Activated naive CD4-positive, alpha-beta T cell treated with anti-CD3 and anti-CD28 coated beads, Interleukin-2, amount 10 ng/mL, durations not matched to agents 7 days and 5 days (primary cell): Measurements from ENCODE around the gene KSR1.
"Not testable (repeated sequence)": the region's sequence is repeated elsewhere in the genome, so short reads cannot be mapped to it uniquely, and the experiment has no call there.

Experiments used
- CTCF ChIA-PET: fragments of 350-600 bp; sonication (Branson Sonifier 250); formaldehyde crosslinking; loops from one replicate; lab custom pipeline; 2021; ENCODE audit warnings: antibody characterized with exemption; lab: Charles Lee
- DNase-seq: peaks from one replicate; pipeline ENCODE4 v3.0.0-alpha.2; 2020
- H3K27ac Mint-ChIP-seq: one replicate; pipeline ENCODE4 v1.8.0; 2021; ENCODE audit warnings: mild to moderate bottlenecking, moderate library complexity, mixed read lengths
- H3K27me3 Mint-ChIP-seq: one replicate; pipeline ENCODE4 v1.8.0; 2021; ENCODE audit warnings: mild to moderate bottlenecking, mixed read lengths
- H3K36me3 Mint-ChIP-seq: one replicate; pipeline ENCODE4 v1.8.0; 2021; ENCODE audit warnings: mixed read lengths
- H3K4me1 Mint-ChIP-seq: one replicate; pipeline ENCODE4 v1.8.0; 2021; ENCODE audit warnings: mixed read lengths
- H3K4me3 Mint-ChIP-seq: one replicate; pipeline ENCODE4 v1.8.0; 2021; ENCODE audit warnings: mild to moderate bottlenecking, moderate library complexity, mixed read lengths
- H3K9me3 Mint-ChIP-seq: one replicate; pipeline ENCODE4 v1.8.0; 2021; ENCODE audit warnings: mixed read lengths

Gene KSR1

DNA sequence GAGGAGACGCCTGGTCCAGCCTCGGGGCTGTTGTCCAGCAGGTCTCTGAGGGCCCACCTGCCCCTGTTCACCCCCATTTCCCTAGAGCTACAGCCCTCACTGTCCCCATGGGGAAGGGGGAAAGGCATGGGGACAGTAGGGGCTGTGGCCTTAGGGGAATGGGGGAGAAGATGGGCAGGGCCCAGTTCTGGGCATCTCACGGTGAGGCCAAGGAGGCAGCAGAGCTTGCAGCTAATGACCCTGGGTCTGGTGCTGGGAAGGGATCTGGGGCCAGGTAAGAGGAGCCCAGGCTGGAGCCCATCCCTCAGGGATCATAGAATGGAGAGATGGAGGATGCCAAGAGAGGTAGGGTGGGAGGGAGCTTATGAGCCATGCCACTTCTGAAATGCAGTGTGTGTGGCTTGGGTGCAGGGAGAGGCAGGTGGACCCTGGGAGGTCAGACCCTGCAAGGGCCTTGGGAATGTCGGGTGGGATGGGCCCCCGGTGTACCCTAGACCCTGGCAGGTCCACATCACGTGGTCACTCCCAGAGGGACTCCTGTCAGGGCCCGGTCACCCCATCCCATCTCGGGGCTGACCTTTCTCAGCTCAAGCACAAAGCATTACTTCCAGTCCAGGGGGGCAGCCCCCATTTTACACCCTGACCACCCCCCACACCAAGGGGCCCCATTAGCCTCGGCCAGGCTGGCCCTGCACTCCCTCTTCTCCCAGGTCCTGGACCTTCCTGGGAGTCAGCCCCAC lies 35.9 kb upstream of the KSR1 start:
- peaks cover 24% of the 10 kb centered on the region for H3K27me3 Mint-ChIP-seq
- no peaks in the 10 kb centered on the region for H3K4me1 Mint-ChIP-seq
- no peak for DNase-seq
- no peak overlapping the region for H3K27ac Mint-ChIP-seq
- CTCF ChIA-PET: no interaction called here
- H3K4me3 Mint-ChIP-seq: no peak overlapping the region
- H3K9me3 Mint-ChIP-seq: no peaks in the 10 kb centered on the region
- no peaks in the 10 kb centered on the region for H3K36me3 Mint-ChIP-seq

DNA sequence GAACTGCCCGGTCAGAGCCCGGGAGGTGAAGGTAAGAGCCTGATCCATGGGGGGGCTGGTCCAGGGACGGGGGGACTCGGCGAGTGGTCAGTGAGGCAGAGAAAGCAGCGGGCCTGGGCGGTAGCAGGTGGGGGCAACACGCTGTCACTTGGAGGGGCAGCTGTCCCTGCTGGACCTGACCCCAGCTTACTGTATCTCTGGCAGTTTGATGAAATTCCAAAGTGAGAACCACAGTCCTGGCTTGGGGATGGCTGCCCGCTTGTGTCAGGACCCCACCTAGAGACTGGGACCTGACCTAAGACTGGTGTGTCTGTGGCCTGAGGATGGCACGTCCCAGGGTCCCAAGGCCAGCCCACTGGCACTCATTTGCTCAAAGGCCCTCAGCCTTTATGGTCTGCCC lies 35.1 kb upstream of the KSR1 start:
- peaks cover 23% of the 10 kb centered on the region for H3K27me3 Mint-ChIP-seq
- no peaks in the 10 kb centered on the region for H3K9me3 Mint-ChIP-seq
- H3K4me3 Mint-ChIP-seq: no peak overlapping the region
- no peaks in the 10 kb centered on the region for H3K4me1 Mint-ChIP-seq
- no peak for DNase-seq
- H3K27ac Mint-ChIP-seq: no peak overlapping the region
- no peaks in the 10 kb centered on the region for H3K36me3 Mint-ChIP-seq
- CTCF ChIA-PET: no interaction called here

DNA sequence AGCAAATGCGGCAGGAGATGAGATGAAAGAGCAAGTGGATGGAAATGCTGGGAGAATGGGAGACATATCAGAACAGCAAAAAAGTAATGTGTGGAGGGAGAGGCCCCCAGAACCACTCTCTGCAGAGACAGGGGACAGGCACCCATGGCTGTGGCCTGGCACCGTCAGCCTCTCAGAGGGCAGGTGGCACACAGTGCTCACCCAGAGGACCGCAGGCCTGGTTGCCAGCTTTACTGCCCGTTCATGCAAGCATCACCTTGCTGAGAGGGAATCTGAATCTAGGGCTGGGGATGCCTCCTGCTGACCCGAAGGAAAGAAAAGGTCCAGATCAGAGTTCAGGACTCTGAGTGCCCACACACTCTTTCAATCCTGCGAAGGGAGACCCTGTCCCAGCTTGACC lies 34.6 kb upstream of the KSR1 start:
- CTCF ChIA-PET, H3K36me3 Mint-ChIP-seq, DNase-seq, H3K4me1 Mint-ChIP-seq, H3K4me3 Mint-ChIP-seq, H3K9me3 Mint-ChIP-seq, H3K27ac Mint-ChIP-seq: not testable (repeated sequence)
- H3K27me3 Mint-ChIP-seq: peaks cover 23% of the 10 kb centered on the region

DNA sequence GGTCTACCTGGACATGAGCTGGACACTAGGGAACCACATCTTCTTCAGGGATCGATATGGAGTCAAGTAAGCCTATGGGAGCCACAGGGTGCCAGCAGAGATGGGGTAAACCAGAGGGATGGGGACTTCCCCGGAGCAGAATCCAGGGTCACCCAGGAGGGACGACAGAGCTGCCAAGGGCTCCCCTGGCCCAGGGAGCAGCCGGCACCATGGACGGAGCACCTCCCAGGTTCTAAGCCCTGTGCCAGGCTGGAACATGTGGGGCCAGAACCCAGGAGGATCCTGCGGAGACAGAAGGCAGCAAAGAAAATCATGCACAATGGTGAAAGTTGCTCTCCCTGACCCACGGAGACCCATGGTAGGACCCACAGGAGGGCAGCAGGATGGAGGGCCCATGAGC lies 33.6 kb upstream of the KSR1 start:
- no peaks in the 10 kb centered on the region for H3K36me3 Mint-ChIP-seq
- CTCF ChIA-PET: no interaction called here
- peaks cover 23% of the 10 kb centered on the region for H3K27me3 Mint-ChIP-seq
- no peaks in the 10 kb centered on the region for H3K9me3 Mint-ChIP-seq
- no peak overlapping the region for H3K4me3 Mint-ChIP-seq
- no peak overlapping the region for H3K27ac Mint-ChIP-seq
- DNase-seq: no peak
- H3K4me1 Mint-ChIP-seq: no peaks in the 10 kb centered on the region

DNA sequence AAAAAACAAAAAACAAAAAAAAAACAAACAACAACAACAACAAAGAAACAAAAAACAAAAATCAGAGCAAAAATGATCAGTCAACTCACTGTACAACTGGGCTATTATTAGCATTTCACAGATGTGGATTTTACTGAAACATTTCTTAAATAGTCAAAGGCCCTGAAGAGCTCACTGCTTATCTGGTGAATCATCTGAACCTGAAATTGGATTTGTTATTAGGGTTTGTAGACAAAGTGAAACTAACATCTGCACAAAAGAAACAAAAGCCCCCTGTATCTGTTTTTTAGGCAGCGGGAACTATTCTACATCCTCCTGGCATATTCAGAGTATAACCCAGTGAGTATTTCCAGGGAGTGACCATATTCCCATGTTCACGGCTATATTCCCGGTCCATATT lies 32.6 kb upstream of the KSR1 start:
- Mint-ChIP-seq H3K36me3 (no peaks in the 10 kb centered on the region), H3K4me3 (no peak overlapping the region), H3K27me3 (peaks cover 18% of the 10 kb centered on the region), H3K27ac (no peak overlapping the region), H3K9me3 (no peaks in the 10 kb centered on the region), H3K4me1 (no peaks in the 10 kb centered on the region)
- no peak for DNase-seq
- CTCF ChIA-PET: no interaction called here

DNA sequence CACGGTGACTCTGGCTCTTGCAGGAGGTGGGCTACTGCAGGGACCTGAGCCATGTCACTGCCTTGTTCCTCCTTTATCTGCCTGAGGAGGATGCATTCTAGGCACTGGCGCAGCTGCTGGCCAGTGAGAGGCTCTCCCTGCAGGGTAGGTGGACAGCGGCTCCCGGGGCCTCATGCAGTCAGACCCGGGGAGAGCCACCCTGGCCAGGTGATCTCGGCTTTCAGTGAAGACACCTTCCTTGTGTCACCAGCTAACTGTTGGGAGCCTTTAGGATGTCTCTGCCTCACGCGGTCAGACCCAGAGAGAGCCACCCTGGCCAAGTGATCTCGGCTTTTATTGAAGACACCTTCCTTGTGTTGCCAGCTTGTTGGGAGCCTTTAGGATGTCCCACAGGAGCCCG lies 31.7 kb upstream of the KSR1 start:
- Mint-ChIP-seq H3K9me3 (no peaks in the 10 kb centered on the region), H3K36me3 (no peaks in the 10 kb centered on the region), H3K4me1 (no peaks in the 10 kb centered on the region), H3K27ac (no peak overlapping the region), H3K4me3 (no peak overlapping the region), H3K27me3 (peaks cover 22% of the 10 kb centered on the region)
- CTCF ChIA-PET: no interaction called here
- no peak for DNase-seq

DNA sequence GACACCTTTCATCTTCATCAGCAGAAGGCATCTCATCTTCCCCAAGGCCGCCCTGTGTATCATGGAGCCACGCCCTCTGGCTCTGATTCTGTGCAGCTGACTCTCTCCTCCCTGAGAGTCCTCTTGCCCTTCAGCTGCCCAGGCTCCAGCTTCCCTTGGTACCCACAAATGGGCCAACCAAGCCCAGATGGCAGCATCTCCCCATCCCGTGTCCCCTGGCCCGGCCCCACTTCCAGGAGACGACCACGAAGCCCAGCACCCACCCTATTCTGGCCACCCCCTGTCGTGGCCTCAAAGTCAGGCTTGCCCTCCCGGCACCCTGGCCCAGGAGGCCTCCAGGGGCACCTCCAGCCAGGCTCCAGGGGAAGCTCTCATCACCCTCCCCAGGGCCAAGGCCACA lies 31.3 kb upstream of the KSR1 start:
- Mint-ChIP-seq H3K27ac (no peak overlapping the region), H3K9me3 (no peaks in the 10 kb centered on the region), H3K4me3 (no peak overlapping the region), H3K4me1 (no peaks in the 10 kb centered on the region), H3K27me3 (peaks cover 22% of the 10 kb centered on the region), H3K36me3 (no peaks in the 10 kb centered on the region)
- CTCF ChIA-PET: no interaction called here
- no peak for DNase-seq

DNA sequence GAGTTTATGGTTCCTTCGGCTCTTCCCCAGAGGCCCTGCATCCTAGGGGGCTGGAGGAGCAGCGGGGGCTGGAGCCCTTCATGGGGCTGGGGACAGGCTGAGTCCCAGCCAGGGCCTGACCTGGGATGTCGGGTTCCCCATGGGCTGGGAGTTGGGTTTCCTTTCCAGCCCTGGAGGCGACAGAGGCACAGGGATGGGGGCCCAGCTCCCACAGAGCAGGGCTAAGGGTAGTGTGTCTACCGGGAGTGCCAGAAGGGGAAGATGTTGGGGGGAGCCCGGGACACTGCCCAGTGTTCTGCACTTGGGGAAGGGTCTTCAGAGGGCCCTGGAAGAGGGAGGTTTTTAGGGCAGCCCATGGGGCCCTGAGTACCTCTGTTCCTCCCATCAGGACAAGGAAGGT lies 30.7 kb upstream of the KSR1 start:
- H3K9me3 Mint-ChIP-seq, DNase-seq, H3K36me3 Mint-ChIP-seq, CTCF ChIA-PET, H3K4me3 Mint-ChIP-seq, H3K27ac Mint-ChIP-seq, H3K4me1 Mint-ChIP-seq: not testable (repeated sequence)
- H3K27me3 Mint-ChIP-seq: peaks cover 16% of the 10 kb centered on the region

DNA sequence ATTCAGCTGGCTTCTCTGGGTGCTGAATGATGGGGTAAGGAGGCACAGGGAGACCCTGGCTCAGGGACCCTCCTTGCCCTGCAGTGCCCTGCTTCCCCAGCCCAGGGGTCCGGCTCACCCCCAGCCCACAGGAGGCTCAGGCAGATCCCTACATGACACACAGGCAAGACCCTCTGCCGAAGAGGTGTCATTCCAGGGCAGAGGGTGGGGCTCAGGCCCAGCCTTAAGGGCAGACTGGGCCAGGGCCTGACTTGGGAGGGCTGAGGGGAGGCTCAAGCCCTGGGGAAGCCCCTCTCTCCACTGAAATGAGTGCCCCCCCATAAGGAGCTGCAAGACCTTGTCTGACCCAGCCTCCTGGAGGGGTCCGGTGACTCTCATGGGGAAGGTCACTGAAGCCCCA lies 30.3 kb upstream of the KSR1 start:
- peaks cover 12% of the 10 kb centered on the region for H3K27me3 Mint-ChIP-seq
- no peaks in the 10 kb centered on the region for H3K4me1 Mint-ChIP-seq
- H3K36me3 Mint-ChIP-seq: no peaks in the 10 kb centered on the region
- no peak overlapping the region for H3K4me3 Mint-ChIP-seq
- H3K27ac Mint-ChIP-seq: no peak overlapping the region
- CTCF ChIA-PET: no interaction called here
- no peak for DNase-seq
- no peaks in the 10 kb centered on the region for H3K9me3 Mint-ChIP-seq

DNA sequence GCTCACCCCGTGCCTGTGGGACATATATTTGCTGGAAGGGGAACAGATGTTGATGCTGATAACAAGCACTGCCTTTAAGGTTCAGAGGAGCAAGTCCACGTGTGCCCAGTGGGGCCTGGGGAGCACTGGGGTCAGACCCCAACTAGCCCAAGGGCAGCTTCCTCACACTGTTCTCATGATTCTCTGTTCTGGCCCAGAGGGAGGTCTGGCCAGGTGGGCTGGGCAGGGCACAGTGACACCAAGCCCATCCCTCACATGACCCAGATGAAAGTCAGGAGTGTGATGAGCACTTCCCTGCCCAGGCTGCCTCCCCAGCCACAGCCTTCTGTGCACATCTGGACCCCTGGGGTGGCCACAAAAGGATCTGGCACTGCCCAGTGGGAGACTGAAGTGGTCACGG lies 29.8 kb upstream of the KSR1 start:
- H3K4me3 Mint-ChIP-seq, H3K4me1 Mint-ChIP-seq, DNase-seq, H3K27ac Mint-ChIP-seq, CTCF ChIA-PET, H3K36me3 Mint-ChIP-seq, H3K9me3 Mint-ChIP-seq: not testable (repeated sequence)
- H3K27me3 Mint-ChIP-seq: peaks cover 12% of the 10 kb centered on the region

DNA sequence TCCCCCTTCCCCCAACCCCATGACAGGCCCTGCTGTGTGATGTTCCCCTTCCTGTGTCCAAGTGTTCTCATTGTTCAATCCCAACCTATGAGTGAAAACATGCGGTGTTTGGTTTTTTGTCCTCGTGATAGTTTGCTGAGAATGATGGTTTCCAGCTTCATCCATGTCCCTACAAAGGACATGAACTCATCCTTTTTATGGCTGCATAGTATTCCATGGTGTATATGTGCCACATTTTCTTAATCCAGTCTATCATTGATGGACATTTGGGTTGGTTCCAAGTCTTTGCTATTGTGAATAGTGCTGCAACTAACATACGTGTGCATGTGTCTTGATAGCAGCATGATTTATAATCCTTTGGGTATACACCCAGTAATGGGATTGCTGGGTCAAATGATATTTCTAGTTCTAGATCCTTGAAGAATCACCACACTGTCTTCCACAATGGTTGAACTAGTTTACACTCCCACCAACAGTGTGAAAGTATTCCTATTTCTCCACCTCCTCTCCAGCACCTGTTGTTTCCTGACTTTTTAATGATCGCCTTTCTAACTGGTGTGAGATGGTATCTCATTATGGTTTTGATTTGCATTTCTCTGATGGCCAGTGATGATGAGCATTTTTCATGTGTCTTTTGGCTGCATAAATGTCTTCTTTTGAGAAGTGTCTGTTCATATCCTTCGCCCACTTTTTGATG lies 28.9 kb upstream of the KSR1 start:
- H3K9me3 Mint-ChIP-seq, CTCF ChIA-PET, DNase-seq, H3K36me3 Mint-ChIP-seq, H3K4me1 Mint-ChIP-seq, H3K4me3 Mint-ChIP-seq, H3K27ac Mint-ChIP-seq: not testable (repeated sequence)
- peaks cover 11% of the 10 kb centered on the region for H3K27me3 Mint-ChIP-seq

DNA sequence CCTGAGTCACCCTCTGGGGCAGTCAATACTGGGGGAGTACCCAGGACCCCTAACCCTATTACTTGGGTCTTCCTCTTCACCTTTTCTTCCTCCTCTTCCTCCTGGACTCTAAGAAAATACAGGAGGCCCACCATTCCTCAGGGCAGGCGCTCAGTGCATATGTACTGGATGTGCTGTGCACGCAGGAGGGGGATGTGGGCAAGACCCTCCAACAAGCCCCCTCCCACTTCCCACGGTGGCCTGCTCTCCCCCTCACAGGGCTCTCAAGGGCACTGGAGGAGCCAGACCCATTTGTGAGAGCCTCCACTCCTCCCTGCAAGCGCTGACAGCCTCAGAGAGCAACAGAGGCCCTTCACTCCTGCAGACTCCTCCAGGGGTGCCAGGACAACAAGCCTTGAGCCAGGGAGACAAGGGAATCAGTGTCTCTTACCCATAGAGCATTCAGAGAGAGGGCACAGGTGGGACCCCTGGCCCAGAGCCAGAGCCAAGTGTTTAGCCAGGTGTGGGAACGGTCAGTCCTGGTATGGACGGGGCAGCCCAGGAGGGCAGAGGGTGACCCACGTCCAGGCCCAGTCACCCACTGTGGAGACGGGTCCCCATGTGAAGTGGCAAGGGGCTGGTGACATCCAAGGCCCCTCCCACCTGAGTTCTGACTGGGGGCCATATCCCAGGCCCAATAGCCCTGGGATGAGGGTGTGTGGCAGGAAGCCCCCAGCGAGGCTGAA lies 27.3 kb upstream of the KSR1 start:
- H3K36me3 Mint-ChIP-seq: no peaks in the 10 kb centered on the region

DNA sequence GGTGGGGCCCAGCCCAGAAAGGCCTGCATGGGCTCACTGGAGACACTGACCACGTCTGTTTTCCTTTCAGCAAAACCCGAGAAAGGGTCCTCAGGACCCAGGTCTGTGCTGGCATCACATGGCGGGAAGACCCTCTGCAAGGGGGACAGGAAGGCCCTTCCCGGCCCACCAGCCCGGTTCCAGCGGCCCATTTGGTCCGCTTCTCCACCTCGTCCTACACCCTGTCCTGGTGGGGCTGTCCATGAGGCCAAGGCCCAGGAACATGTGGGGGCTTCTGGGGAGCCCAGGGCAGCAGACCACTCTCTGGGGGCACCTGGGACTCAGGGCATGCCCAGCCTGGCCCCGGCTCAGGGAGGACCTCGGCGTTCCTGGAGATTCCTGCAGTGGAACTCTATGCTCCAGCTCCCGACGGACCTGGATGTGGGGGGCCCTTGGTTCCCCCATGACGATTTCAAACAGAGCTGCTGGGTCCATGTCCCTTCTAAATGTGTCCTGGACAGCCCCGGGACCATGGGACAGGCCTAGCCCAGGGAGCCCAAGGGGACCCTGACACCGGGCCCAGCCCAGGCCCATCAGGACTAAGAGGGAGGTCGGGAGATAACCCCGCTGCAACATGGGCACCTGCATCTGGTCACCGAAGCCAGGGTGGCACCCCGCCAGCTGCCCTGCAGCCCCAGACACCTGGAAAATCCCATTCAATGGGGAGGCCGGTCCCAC lies 26.4 kb upstream of the KSR1 start:
- CTCF ChIA-PET: interaction anchor here (1.6 kb wide), 1 partner anchor 32 kb away, joined by 3 read pairs; no protein-coding TSS in a partner anchor
- no peak for DNase-seq
- H3K4me1 Mint-ChIP-seq: no peaks in the 10 kb centered on the region

More for the DNA sequence above, 27.3 kb upstream of the KSR1 start:
- Mint-ChIP-seq H3K9me3 (no peaks in the 10 kb centered on the region), H3K4me1 (no peaks in the 10 kb centered on the region), H3K4me3 (no peak overlapping the region), H3K27me3 (peaks cover 15% of the 10 kb centered on the region), H3K27ac (no peak overlapping the region)
- no peak for DNase-seq
- CTCF ChIA-PET: no interaction called here

DNA sequence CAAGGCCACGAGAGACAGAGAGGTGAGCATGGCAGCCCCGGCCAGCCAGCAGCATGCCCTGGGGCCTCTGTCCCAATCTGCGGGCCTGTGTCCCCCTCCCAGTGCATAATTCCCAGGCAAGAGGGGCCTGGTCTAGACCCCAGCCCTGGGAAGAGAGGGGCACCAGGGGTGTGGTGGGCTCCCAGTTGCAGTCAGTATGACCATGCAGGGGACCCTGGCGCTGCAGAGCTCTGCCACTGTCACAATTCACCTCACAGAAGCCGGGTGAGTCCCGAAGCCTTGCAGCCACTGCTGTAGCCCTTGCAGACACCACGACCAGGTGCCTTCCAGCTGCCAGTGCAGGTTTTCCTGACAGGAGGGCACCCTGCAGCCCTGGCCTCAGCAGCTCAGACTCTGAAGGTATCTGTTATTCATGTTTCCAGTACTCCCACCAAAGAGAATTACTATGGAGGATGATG lies 25.8 kb upstream of the KSR1 start:
- no peak overlapping the region for H3K4me3 Mint-ChIP-seq
- no peaks in the 10 kb centered on the region for H3K36me3 Mint-ChIP-seq
- CTCF ChIA-PET: interaction anchor here (1.2 to 1.6 kb wide), 2 partner anchors 32 to 50 kb away, joined by 3 to 5 read pairs; no protein-coding TSS in a partner anchor
- H3K27ac Mint-ChIP-seq: no peak overlapping the region
- no peaks in the 10 kb centered on the region for H3K9me3 Mint-ChIP-seq
- H3K4me1 Mint-ChIP-seq: no peaks in the 10 kb centered on the region
- no peak for DNase-seq
- H3K27me3 Mint-ChIP-seq: peaks cover 15% of the 10 kb centered on the region

More for the DNA sequence above, 26.4 kb upstream of the KSR1 start:
- Mint-ChIP-seq H3K9me3 (no peaks in the 10 kb centered on the region), H3K36me3 (no peaks in the 10 kb centered on the region), H3K4me3 (no peak overlapping the region), H3K27ac (no peak overlapping the region), H3K27me3 (peaks cover 15% of the 10 kb centered on the region)
